AG09309 (cell line): Measurements from ENCODE around the gene CCNY.

Experiments used
- DNase-seq: peaks from one replicate; pipeline ENCODE4 v3.0.0-alpha.2; 2010; ENCODE audit warnings: low read depth
- H3K4me3 ChIP-seq: 2 replicates; pipeline ENCODE4 v1.5.1; 2011; ENCODE audit warnings: mild to moderate bottlenecking, low read depth, low read length, moderate library complexity; ENCODE audit not compliant: control insufficient read depth
- TF ChIP-seq, protein P1 (sequence below): IDR thresholded peaks from 2 replicates; pipeline ENCODE4 v1.5.1; 2011; ENCODE audit warnings: mild to moderate bottlenecking, low read depth, low read length, inconsistent platforms; ENCODE audit not compliant: insufficient read depth, control insufficient read depth; ENCODE audit errors: missing control alignments

Gene CCNY

DNA sequence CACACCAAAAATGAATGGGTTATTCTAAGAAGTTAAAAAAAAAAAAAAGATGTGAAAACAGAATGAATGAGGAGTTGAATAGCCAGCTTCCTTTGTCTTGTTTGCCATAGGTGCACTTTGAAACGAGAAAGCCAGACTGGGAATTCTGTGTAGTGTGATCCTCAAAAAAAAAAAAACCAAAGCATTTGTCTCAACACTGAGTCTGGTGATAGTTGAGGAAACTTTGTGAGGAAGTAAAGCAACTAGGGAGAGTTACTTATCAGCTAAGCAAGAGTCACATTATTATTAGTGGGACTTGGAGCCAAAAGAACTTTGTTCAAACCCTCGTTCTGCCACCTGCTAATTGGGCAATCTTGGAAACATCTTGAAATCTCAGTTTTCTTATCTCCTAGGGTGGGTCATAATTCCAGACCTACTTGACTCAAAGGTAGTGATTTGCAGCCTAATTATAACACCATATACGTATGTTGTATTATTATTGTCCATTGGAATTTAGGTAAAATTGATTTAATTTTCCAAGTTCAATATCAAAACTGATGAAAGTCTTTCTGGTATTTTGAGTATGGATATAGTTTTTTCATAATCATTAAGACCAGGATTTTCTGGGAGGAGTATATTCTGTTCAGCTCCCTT lies 169.0 kb downstream of the CCNY start:
- TF ChIP-seq, protein P1, sequence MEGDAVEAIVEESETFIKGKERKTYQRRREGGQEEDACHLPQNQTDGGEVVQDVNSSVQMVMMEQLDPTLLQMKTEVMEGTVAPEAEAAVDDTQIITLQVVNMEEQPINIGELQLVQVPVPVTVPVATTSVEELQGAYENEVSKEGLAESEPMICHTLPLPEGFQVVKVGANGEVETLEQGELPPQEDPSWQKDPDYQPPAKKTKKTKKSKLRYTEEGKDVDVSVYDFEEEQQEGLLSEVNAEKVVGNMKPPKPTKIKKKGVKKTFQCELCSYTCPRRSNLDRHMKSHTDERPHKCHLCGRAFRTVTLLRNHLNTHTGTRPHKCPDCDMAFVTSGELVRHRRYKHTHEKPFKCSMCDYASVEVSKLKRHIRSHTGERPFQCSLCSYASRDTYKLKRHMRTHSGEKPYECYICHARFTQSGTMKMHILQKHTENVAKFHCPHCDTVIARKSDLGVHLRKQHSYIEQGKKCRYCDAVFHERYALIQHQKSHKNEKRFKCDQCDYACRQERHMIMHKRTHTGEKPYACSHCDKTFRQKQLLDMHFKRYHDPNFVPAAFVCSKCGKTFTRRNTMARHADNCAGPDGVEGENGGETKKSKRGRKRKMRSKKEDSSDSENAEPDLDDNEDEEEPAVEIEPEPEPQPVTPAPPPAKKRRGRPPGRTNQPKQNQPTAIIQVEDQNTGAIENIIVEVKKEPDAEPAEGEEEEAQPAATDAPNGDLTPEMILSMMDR, result no peak
- no peak overlapping the region for H3K4me3 ChIP-seq
- DNase-seq, result no peak

DNA sequence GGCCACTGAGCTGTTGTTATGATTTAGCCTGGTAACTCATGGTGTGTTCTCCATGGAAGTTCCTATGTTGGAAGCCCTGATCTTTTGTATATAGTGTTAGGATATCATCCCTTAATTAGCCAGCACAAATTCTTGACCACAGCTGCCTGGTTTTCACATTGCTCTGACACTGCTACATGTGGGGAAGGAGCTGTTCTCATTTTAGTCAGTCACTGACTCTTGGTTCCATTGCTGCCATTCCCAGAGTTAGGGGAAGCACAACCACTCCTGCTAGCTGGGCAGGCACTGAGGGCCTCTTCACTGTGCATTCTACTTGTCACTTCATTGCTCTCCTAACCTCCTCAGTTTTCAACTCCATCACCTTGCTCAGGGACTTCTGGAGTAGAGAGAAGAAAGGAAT lies 170.4 kb downstream of the CCNY start:
- no peak overlapping the region for H3K4me3 ChIP-seq
- DNase-seq, result no peak
- TF ChIP-seq, protein P1, result no peak

DNA sequence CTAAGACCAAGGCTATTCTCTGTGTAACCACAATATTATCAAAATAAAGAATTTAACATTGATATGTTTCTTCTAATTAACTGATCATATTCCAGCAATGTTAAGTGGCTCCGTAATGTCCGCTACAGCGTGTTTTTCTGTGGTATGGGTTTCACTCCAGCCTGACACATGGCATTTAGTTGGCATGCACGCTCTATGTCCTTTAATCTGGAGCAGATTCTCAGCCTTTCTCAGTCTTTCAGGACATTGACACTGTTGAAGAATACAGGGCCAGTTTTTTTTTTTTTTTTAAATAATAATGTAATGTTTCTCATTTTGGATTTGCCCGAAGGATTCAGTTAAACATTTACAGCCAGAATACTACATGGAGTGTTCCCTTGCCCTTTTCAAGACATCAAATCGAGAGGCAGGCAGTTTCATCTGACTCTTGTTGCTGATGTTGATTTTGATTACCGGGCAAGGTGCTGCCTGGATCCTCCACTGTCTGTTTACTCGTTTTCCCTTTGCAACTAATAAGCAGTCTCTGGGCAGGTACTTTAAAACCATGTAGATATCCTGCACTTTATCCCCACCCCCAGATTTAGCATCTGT lies 171.3 kb downstream of the CCNY start:
- no peak overlapping the region for H3K4me3 ChIP-seq
- DNase-seq, result no peak
- TF ChIP-seq, protein P1, result no peak

GRCh38 chr10:35508647-35509046 lies 172.3 kb downstream of the CCNY start:
- H3K4me3 ChIP-seq, result no peak overlapping the region
- TF ChIP-seq, protein P1, result no peak
- DNase-seq, result no peak

- H3K4me3 ChIP-seq, result no peak overlapping the region
- TF ChIP-seq, protein P1, result no peak
- no peak for DNase-seq
These were observed 174.6 kb downstream of the CCNY start for GRCh38 chr10:35510891-35511290.

DNA sequence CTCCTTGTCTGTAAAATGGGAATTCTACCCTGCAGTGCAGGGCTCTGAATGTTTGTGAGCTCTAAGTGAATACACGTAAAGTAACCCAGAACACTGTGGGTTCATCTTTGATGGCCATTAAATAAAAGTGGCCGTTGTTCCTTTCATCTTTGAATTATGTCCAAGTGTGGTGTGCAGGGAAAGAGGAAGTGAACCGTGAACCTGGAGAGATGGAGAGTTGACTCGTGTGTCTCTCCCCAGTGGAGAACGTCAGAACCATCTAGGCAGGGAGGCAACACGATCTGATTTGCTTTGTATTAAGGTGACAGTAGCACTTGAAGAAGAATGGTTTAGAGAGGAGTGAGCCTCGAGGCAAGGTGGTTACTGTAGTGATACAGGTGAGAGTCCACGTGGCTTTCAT lies 175.3 kb downstream of the CCNY start:
- no peak overlapping the region for H3K4me3 ChIP-seq
- TF ChIP-seq, protein P1, result no peak
- no peak for DNase-seq
